ENCODE results near the gene GLP2R. TPM values are rescaled to one million over a fixed set of nuclear protein-coding genes. Genes with fewer than 3 reads are reported as not detected.

Gene GLP2R
- total RNA-seq, 6 experiments from 2014 or later: not detected

GRCh38 chr17:9878356-9878755 is 52.6 kb downstream of the GLP2R start:
- Mint-ChIP-seq H3K4me3 (no peak overlapping the region), H3K4me1 (ENCODE audit: low read depth) (peaks cover 31% of the 10 kb centered on the region; the same call in 1 of the 2 replicates), H3K27me3 (ENCODE audit: insufficient read depth) (no peaks in the 10 kb centered on the region; the same call in 1 of the 2 replicates), H3K27ac (no peak overlapping the region), H3K36me3 (ENCODE audit: low read depth) (peaks cover 6% of the 10 kb centered on the region; the same call in 1 of the 2 replicates), H3K9me3 (peaks cover 29% of the 10 kb centered on the region)
- TF ChIP-seq CTCF (IDR thresholded peaks at IDR 0.05): no peak
- DNase-seq: no peak

- Mint-ChIP-seq H3K27me3 (ENCODE audit: insufficient read depth) (no peaks in the 10 kb centered on the region; the same call in 1 of the 2 replicates), H3K36me3 (ENCODE audit: low read depth) (peaks cover 10% of the 10 kb centered on the region; the same call in 1 of the 2 replicates), H3K4me3 (no peak overlapping the region), H3K4me1 (ENCODE audit: low read depth) (peaks cover 31% of the 10 kb centered on the region; the same call in 1 of the 2 replicates), H3K27ac (no peak overlapping the region), H3K9me3 (peaks cover 33% of the 10 kb centered on the region)
- TF ChIP-seq CTCF (IDR thresholded peaks at IDR 0.05): no peak
- DNase-seq: no peak
Measured at GRCh38 chr17:9878786-9879525, 53.2 kb downstream of the GLP2R start.

GRCh38 chr17:9880582-9880999 is 54.9 kb downstream of the GLP2R start:
- Mint-ChIP-seq H3K27me3 (ENCODE audit: insufficient read depth) (no peaks in the 10 kb centered on the region; the same call in 1 of the 2 replicates), H3K4me1 (ENCODE audit: low read depth) (peaks cover 24% of the 10 kb centered on the region; the same call in 1 of the 2 replicates), H3K36me3 (ENCODE audit: low read depth) (peaks cover 10% of the 10 kb centered on the region; the same call in 1 of the 2 replicates), H3K27ac (no peak overlapping the region), H3K9me3 (peaks cover 33% of the 10 kb centered on the region), H3K4me3 (no peak overlapping the region)
- no peak for TF ChIP-seq CTCF (IDR thresholded peaks at IDR 0.05)
- DNase-seq: peak; percentile 46

- no peak for TF ChIP-seq CTCF (IDR thresholded peaks at IDR 0.05)
- no peak for DNase-seq
- H3K27me3 Mint-ChIP-seq (ENCODE audit: insufficient read depth): no peaks in the 10 kb centered on the region; the same call in 1 of the 2 replicates
- peaks cover 33% of the 10 kb centered on the region for H3K9me3 Mint-ChIP-seq
- H3K27ac Mint-ChIP-seq: no peak overlapping the region
- H3K36me3 Mint-ChIP-seq (ENCODE audit: low read depth): peaks cover 10% of the 10 kb centered on the region; the same call in 1 of the 2 replicates
- no peak overlapping the region for H3K4me3 Mint-ChIP-seq
- H3K4me1 Mint-ChIP-seq (ENCODE audit: low read depth): peaks cover 20% of the 10 kb centered on the region; the same call in 1 of the 2 replicates
Measured at GRCh38 chr17:9883451-9883850, 57.7 kb downstream of the GLP2R start.

GRCh38 chr17:9886141-9886930 is 60.6 kb downstream of the GLP2R start:
- H3K27ac Mint-ChIP-seq: no peak overlapping the region
- no peaks in the 10 kb centered on the region for H3K4me1 Mint-ChIP-seq (ENCODE audit: low read depth)
- DNase-seq: no peak
- H3K27me3 Mint-ChIP-seq (ENCODE audit: insufficient read depth): peaks cover 2% of the 10 kb centered on the region; the same call in 1 of the 2 replicates
- H3K36me3 Mint-ChIP-seq (ENCODE audit: low read depth): peaks cover 10% of the 10 kb centered on the region
- peaks cover 29% of the 10 kb centered on the region for H3K9me3 Mint-ChIP-seq
- H3K4me3 Mint-ChIP-seq: no peak overlapping the region
- no peak for TF ChIP-seq CTCF (IDR thresholded peaks at IDR 0.05)
